Esophagus squamous epithelium (tissue), 5 donors: ENCODE measurements around the gene CCT7. TPM values are rescaled to one million over a fixed set of nuclear protein-coding genes. Genes with fewer than 3 reads are reported as not detected.

Source experiments
- DNase-seq: peaks from one replicate; lab custom pipeline; 2025; lab: John Stamatoyannopoulos, UW
- H3K27ac ChIP-seq, 4 donors: fragments of 200-600 bp; sonication (generic); one replicate each; pipeline ENCODE4 v1.5.1; 2016 to 2019; ENCODE audit warnings: mild to moderate bottlenecking in 1 of 4
- H3K27me3 ChIP-seq, 4 donors: fragments of 200-600 bp; sonication (generic); 1 replicate in 3 of 4; 2 replicates in 1 of 4; pipeline versions ENCODE4 v1.5.1 to v1.6.0; 2017 to 2021; ENCODE audit warnings: antibody characterized with exemption in 1 of 4
- H3K36me3 ChIP-seq, 3 donors: fragments of 200-600 bp; sonication (generic); one replicate each; pipeline ENCODE4 v1.5.1; 2016 to 2019
- H3K4me1 ChIP-seq, 3 donors: fragments of 200-600 bp; sonication (generic); one replicate each; pipeline ENCODE4 v1.5.1; 2017 to 2019
- H3K4me3 ChIP-seq, 4 donors: fragments of 200-600 bp; sonication (generic); 1 replicate in 3 of 4; 2 replicates in 1 of 4; pipeline ENCODE4 v1.5.1; 2016 to 2019; ENCODE audit warnings: mild to moderate bottlenecking in 2 of 4, moderate library complexity in 1 of 4
- H3K9me3 ChIP-seq, 3 donors: fragments of 200-600 bp; sonication (generic); one replicate each; pipeline ENCODE4 v1.5.1; 2016 to 2019
- POLR2A ChIP-seq, 4 donors: fragments of 450-650 bp; IDR thresholded peaks; one replicate each; pipeline ENCODE4 v1.6.1; 2017; ENCODE audit warnings: antibody characterized with exemption in 4 of 4, mild to moderate bottlenecking in 4 of 4, moderate library complexity in 3 of 4
- WGBS, 2 donors: methylation state at CpG; one replicate each; pipeline ENCODE4 v1.1.5; 2018; 5-methylcytosine and 5-hydroxymethylcytosine counted together
- intact Hi-C: fragments of 100-400 bp; cut with DNase I; formaldehyde crosslinking; loops from one replicate; pipeline ENCODE4 v1.15.0; 2022
- total RNA-seq, 4 donors: library from RNA; depleted of rRNA; stranded (reverse); fragments of >200 nt; gene quantifications; one replicate each; pipeline ENCODE4 v1.1.0, GENCODE V29; 2016
- TF ChIP-seq, protein P1 (sequence below), 6 experiments: fragments of 450-650 bp in 4 of 6; fragments of 200-600 bp in 2 of 6; sonication (generic) in 2 of 6; IDR thresholded peaks; one replicate each; pipeline ENCODE4 v1.5.1; 2016 to 2019; ENCODE audit warnings: antibody characterized with exemption in 6 of 6, mild to moderate bottlenecking in 4 of 6, moderate library complexity in 4 of 6
- donor health status: DM: yes; HTN: yes; CAD: no.

Gene CCT7
- total RNA-seq, 4 donors from 2014 or later = 149 to 246 (median 217) TPM

DNA sequence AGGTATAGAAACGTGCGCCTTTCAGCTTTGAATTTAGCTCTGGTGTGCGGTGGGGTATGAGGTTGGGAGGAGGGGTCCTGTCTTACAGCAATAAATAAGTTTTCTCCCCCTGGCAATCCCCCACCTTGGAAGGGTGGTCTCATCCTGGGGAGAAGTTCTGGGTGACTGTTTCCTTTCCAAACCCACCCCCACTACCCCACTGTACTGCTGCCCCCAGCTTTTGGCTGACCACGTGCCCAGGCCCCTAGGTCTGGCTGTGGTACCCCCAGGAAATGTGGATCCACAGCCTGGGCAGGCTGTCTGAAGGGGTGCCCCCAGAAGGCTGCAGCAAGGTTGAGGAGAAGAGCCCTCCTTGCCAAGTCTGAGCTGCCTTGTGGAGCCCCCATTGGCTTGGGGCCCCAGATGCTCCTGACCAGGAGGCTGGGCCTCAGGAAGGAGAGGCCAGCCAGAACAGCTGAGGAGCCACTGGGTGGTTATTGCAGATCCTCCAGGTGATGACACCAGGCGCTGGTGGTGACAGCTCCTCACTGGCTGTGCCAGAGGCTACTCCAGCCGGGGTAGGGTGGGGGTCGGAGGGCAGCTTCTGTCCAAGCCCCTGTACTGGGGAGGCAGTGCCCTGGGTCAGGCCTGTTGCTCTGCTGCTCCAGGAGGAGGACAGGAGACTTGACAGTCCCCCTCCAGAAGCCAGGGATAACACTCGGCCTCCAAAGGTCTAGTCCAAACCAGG is 24.2 kb downstream of the CCT7 start:
- 85 to 94% methylated on average over 3 to 6 of the region's 8 CpGs for WGBS, 2 donors
- H3K4me3 ChIP-seq = no peak overlapping the region
- peaks cover 0 to 14% (median 0%) of the 10 kb centered on the region in 3 donors for H3K4me1 ChIP-seq
- TF ChIP-seq POLR2A (IDR thresholded peaks at IDR 0.05) = no peak
- TF ChIP-seq, protein P1, sequence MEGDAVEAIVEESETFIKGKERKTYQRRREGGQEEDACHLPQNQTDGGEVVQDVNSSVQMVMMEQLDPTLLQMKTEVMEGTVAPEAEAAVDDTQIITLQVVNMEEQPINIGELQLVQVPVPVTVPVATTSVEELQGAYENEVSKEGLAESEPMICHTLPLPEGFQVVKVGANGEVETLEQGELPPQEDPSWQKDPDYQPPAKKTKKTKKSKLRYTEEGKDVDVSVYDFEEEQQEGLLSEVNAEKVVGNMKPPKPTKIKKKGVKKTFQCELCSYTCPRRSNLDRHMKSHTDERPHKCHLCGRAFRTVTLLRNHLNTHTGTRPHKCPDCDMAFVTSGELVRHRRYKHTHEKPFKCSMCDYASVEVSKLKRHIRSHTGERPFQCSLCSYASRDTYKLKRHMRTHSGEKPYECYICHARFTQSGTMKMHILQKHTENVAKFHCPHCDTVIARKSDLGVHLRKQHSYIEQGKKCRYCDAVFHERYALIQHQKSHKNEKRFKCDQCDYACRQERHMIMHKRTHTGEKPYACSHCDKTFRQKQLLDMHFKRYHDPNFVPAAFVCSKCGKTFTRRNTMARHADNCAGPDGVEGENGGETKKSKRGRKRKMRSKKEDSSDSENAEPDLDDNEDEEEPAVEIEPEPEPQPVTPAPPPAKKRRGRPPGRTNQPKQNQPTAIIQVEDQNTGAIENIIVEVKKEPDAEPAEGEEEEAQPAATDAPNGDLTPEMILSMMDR (IDR thresholded peaks at IDR 0.05) = no peak
- DNase-seq = no peak
- intact Hi-C loops = no loop called here
- no peaks in the 10 kb centered on the region for H3K27me3 ChIP-seq
- no peaks in the 10 kb centered on the region for H3K9me3 ChIP-seq
- no peak overlapping the region for H3K27ac ChIP-seq
- peaks cover 0 to 22% (median under 1%) of the 10 kb centered on the region in 3 donors for H3K36me3 ChIP-seq

DNA sequence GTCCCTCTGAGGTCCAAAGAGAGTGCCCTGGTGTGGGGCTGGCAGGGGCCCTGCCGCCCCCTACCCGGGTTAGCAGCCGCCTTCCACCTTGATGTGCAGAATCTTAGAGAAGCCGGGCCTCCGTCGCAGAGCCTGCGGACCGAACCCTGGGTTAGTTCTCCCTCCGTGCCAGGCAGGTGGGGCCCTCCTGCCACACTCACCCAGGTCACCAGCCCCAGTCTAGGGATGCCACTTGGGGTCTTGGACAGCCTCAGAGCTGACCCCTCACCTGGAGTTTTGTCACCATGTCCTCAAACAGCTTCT is 24.8 kb downstream of the CCT7 start:
- TF ChIP-seq POLR2A (IDR thresholded peaks at IDR 0.05) = no peak
- TF ChIP-seq, protein P1 (IDR thresholded peaks at IDR 0.05) = no peak
- intact Hi-C loops = no loop called here
- DNase-seq = no peak
- Histone ChIP-seq H3K9me3 (no peaks in the 10 kb centered on the region), H3K27me3 (no peaks in the 10 kb centered on the region), H3K36me3 (peaks cover 0 to 17% (median 0%) of the 10 kb centered on the region in 3 donors), H3K4me3 (no peak overlapping the region), H3K27ac (no peak overlapping the region), H3K4me1 (peaks cover 0 to 14% (median 0%) of the 10 kb centered on the region in 3 donors)
- 90% methylated on average over 2 of the region's 9 CpGs; no CpG with 5 or more reads in 1 of the 2 donors for WGBS, 2 donors

DNA sequence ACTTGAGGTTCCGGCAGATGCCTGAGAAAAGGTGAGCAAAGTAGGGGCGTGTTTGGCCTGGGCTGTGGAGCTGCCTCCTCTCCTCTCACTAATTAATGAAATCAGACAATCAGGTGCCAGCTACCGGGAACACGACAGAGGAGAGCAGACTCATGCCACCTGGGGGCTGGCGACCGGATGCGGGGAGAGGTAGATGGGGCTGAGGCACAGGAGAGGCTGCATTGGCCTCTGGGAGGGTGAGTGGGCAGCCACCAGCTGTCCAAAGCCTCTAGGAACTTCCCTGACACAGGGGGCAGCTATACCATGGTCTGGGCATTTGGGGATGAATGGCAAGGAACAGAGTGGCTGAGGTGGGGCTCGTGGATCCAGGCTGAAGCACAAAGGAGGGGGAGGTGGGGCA is 25.2 kb downstream of the CCT7 start:
- 13 to 100% methylated on average over 1 to 2 of the region's 8 CpGs for WGBS, 2 donors
- Histone ChIP-seq H3K9me3 (no peaks in the 10 kb centered on the region), H3K27ac (no peak overlapping the region), H3K4me3 (no peak overlapping the region), H3K27me3 (no peaks in the 10 kb centered on the region), H3K36me3 (peaks cover 0 to 13% (median 0%) of the 10 kb centered on the region in 3 donors), H3K4me1 (peaks cover 0 to 11% (median 0%) of the 10 kb centered on the region in 3 donors)
- no peak for TF ChIP-seq POLR2A (IDR thresholded peaks at IDR 0.05)
- TF ChIP-seq, protein P1 (IDR thresholded peaks at IDR 0.05) = no peak
- no peak for DNase-seq
- intact Hi-C loops = no loop called here

DNA sequence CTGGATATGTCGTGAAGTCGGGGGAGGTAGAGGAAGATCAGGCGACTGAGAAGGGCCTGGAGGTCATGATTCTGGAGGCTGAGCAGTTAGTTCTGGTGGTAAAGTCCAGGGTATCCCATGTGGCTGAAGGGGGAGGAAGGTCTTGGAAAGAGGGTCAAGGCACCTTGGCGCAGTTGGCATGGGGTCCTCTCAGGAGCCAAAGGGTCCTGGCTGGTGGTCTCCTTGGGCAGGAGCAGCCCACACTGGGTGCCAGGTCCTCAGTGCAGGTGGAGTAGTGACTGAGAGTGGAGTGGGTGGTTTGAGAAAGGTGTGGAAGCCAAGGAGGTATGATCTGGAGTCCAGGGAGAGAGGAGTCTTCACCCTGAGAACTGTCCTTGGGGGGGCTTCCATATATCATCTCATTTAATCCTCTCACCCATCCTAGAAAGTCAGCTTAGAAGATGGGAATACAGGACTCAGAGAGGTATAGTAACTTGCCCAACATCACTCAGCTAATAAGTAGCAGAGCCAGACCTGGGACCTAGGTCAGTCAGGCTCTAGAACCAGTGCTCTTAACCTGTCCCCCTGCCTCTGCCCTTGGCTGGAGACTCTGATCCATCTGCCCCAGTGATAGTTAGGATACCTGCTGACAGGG is 25.7 kb downstream of the CCT7 start:
- WGBS, 2 donors = 63 to 88% methylated on average over 4 of the region's 4 CpGs
- H3K9me3 ChIP-seq = no peaks in the 10 kb centered on the region
- H3K36me3 ChIP-seq = peaks cover 0 to 7% (median 0%) of the 10 kb centered on the region in 3 donors
- TF ChIP-seq POLR2A (IDR thresholded peaks at IDR 0.05) = no peak
- TF ChIP-seq, protein P1 (IDR thresholded peaks at IDR 0.05) = no peak
- intact Hi-C loops = no loop called here
- no peak overlapping the region for H3K4me3 ChIP-seq
- no peak for DNase-seq
- H3K27me3 ChIP-seq = peaks cover 0 to under 1% (median 0%) of the 10 kb centered on the region in 4 donors
- H3K4me1 ChIP-seq = peaks cover 0 to 5% (median 0%) of the 10 kb centered on the region in 3 donors
- no peak overlapping the region for H3K27ac ChIP-seq

DNA sequence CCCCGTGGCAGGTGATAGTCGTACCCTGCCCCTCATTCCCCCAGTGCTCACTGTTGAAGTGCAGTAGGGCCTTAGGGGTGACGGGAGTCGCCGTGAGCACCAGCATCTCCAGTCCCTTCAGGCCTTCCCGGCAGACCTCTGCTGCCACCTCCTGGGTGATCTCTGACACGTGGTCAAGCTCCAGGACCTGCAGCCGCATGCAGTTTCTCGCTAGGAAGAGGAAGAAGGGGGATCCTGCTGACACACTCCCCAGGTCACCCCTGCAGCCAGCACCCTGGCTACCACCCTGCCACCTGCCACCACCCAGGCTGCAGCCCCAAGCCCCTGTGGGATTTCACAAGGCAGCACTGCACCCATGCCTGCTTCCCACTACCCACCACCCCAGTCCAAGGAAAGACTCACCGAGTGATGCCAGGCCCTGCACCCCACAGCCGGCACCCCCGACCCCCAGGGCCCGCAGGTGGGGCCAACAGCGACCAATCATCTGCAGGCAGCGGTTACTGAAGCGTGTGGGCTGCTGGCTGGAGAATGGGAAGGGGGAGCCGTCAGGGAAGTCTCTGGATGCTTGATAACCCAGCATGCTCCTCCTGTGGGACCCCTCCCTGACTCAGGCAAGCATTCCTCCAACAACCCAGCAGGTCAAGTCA is 26.4 kb downstream of the CCT7 start:
- Histone ChIP-seq H3K27me3 (peaks cover 0 to 7% (median 0%) of the 10 kb centered on the region in 4 donors), H3K4me1 (no peaks in the 10 kb centered on the region), H3K27ac (no peak overlapping the region), H3K9me3 (no peaks in the 10 kb centered on the region), H3K36me3 (peaks cover 0 to under 1% (median 0%) of the 10 kb centered on the region in 3 donors), H3K4me3 (no peak overlapping the region)
- intact Hi-C loops = no loop called here
- DNase-seq = no peak
- TF ChIP-seq POLR2A (IDR thresholded peaks at IDR 0.05) = no peak
- TF ChIP-seq, protein P1 (IDR thresholded peaks at IDR 0.05) = peak in 4 of 6 experiments; percentile 13 to 58 (median 24)
- WGBS, 2 donors = 34 to 43% methylated on average over 5 to 8 of the region's 17 CpGs
